ENCODE results near the gene TRAPPC10. TPM values are rescaled to one million over a fixed set of nuclear protein-coding genes. Genes with fewer than 3 reads are reported as not detected.

The TRAPPC10 gene
- total and polyA plus RNA-seq, 10 donors, result 6.0 to 83.2 (median 63.3) TPM

- 47 to 76% (median 71%) methylated on average over 10 to 11 of the region's 11 CpGs for WGBS, 5 donors
- peaks cover 0 to 99% (median 43%) of the 10 kb centered on the region in 6 donors for H3K36me3 ChIP-seq
- TF ChIP-seq CTCF (IDR thresholded peaks at IDR 0.05 in 8 of 11, conservative IDR thresholded peaks at IDR 0.05 in 3 of 11) (no peak), POLR2AphosphoS5 (IDR thresholded peaks at IDR 0.05) (peak; percentile 84 to 89 (median 87))
- no peaks in the 10 kb centered on the region for H3K27me3 ChIP-seq (replicated peaks in 1 of 7)
- peak overlapping the region; percentile 55 to 90 (median 83) for H3K27ac ChIP-seq
- peaks cover 14 to 70% (median 43%) of the 10 kb centered on the region in 6 donors for H3K4me1 ChIP-seq
- no peaks in the 10 kb centered on the region for H3K9me3 ChIP-seq
- H3K4me3 ChIP-seq, result no peak overlapping the region
- intact Hi-C loops (cut with DNase I; ENCODE audit: low total_unique reads), result no loop called here
- peak; percentile 86 for DNase-seq
These were observed 39.4 kb downstream of the TRAPPC10 start for GRCh38 chr21:44051462-44051941.

GRCh38 chr21:44052071-44052829 is 40.1 kb downstream of the TRAPPC10 start:
- Histone ChIP-seq H3K4me3 (no peak overlapping the region), H3K36me3 (peaks cover 0 to 99% (median 42%) of the 10 kb centered on the region in 6 donors), H3K27ac (peak overlapping the region; percentile 55 to 90 (median 83)), H3K4me1 (peaks cover 14 to 70% (median 43%) of the 10 kb centered on the region in 6 donors), H3K27me3 (replicated peaks in 1 of 7) (no peaks in the 10 kb centered on the region), H3K9me3 (no peaks in the 10 kb centered on the region)
- TF ChIP-seq CTCF (IDR thresholded peaks at IDR 0.05 in 8 of 11, conservative IDR thresholded peaks at IDR 0.05 in 3 of 11), result no peak
- TF ChIP-seq POLR2AphosphoS5 (IDR thresholded peaks at IDR 0.05), result peak in 2 of 3 donors; percentile 25 to 36
- no peak for TF ChIP-seq POLR2A (IDR thresholded peaks at IDR 0.05)
- DNase-seq, result no peak
- intact Hi-C loops (cut with DNase I; ENCODE audit: low total_unique reads), result no loop called here
- 73 to 84% (median 78%) methylated on average over 14 of the region's 14 CpGs for WGBS, 5 donors

- H3K4me1 ChIP-seq, result peaks cover 14 to 70% (median 43%) of the 10 kb centered on the region in 6 donors
- intact Hi-C loops (cut with DNase I; ENCODE audit: low total_unique reads), result no loop called here
- peak overlapping the region in 7 of 8 donors; percentile 74 to 90 (median 83) for H3K27ac ChIP-seq
- no peaks in the 10 kb centered on the region for H3K27me3 ChIP-seq (replicated peaks in 1 of 7)
- peaks cover 0 to 99% (median 42%) of the 10 kb centered on the region in 6 donors for H3K36me3 ChIP-seq
- H3K4me3 ChIP-seq, result no peak overlapping the region
- DNase-seq, result no peak
- 86 to 92% (median 89%) methylated on average over 6 of the region's 6 CpGs for WGBS, 5 donors
- no peaks in the 10 kb centered on the region for H3K9me3 ChIP-seq
- no peak for TF ChIP-seq CTCF (IDR thresholded peaks at IDR 0.05 in 8 of 11, conservative IDR thresholded peaks at IDR 0.05 in 3 of 11)
- no peak for TF ChIP-seq POLR2AphosphoS5 (IDR thresholded peaks at IDR 0.05)
- no peak for TF ChIP-seq POLR2A (IDR thresholded peaks at IDR 0.05)
These were observed 40.7 kb downstream of the TRAPPC10 start for GRCh38 chr21:44052830-44053226.

GRCh38 chr21:44053567-44053966 is 41.5 kb downstream of the TRAPPC10 start:
- intact Hi-C loops (cut with DNase I; ENCODE audit: low total_unique reads), result no loop called here
- Histone ChIP-seq H3K4me3 (no peak overlapping the region), H3K36me3 (peaks cover 0 to 99% (median 43%) of the 10 kb centered on the region in 6 donors), H3K9me3 (no peaks in the 10 kb centered on the region), H3K27me3 (replicated peaks in 1 of 7) (no peaks in the 10 kb centered on the region), H3K27ac (peak overlapping the region in 5 of 8 donors; percentile 64 to 90 (median 74)), H3K4me1 (peaks cover 14 to 70% (median 43%) of the 10 kb centered on the region in 6 donors)
- TF ChIP-seq POLR2AphosphoS5 (IDR thresholded peaks at IDR 0.05) (peak in 1 of 3 donors; percentile 36), POLR2A (IDR thresholded peaks at IDR 0.05) (no peak)
- 97 to 100% (median 97%) methylated on average over 9 of the region's 9 CpGs for WGBS, 5 donors
- no peak for DNase-seq

All from spleen (tissue), 11 donors.